ENCODE results near the gene TCAIM.

Gene TCAIM

GRCh38 chr3:44445786-44446185 is 107.2 kb downstream of the TCAIM start:
- DNase-seq (ENCODE audit: low read depth) = no peak

- DNase-seq (ENCODE audit: low read depth) = no peak
Observed at GRCh38 chr3:44446929-44447328, 108.4 kb downstream of the TCAIM start.

- DNase-seq (ENCODE audit: low read depth) = no peak
Observed at GRCh38 chr3:44451441-44451840, 112.9 kb downstream of the TCAIM start.

- DNase-seq (ENCODE audit: low read depth) = no peak
Observed at GRCh38 chr3:44454258-44454657, 115.7 kb downstream of the TCAIM start.

GRCh38 chr3:44455318-44455717 is 116.8 kb downstream of the TCAIM start:
- DNase-seq (ENCODE audit: low read depth) = no peak
